Ishikawa (cell line): ENCODE measurements around the gene SLAMF1.
A peak's percentile ranks its signal among the peaks of the same experiment; 100 is the strongest.

Experiments used
- CEBPB ChIP-seq: IDR thresholded peaks from 2 replicates; pipeline ENCODE4 v1.6.1; 2012
- CREB1 ChIP-seq: IDR thresholded peaks from 2 replicates; pipeline ENCODE4 v1.6.1; 2012; ENCODE audit warnings: low read depth
- EGR1 ChIP-seq: IDR thresholded peaks from 2 replicates; pipeline ENCODE4 v1.6.1; 2012
- EP300 ChIP-seq: IDR thresholded peaks from 2 replicates; pipeline ENCODE4 v1.6.1; 2012; ENCODE audit warnings: borderline replicate concordance
- FOXM1 ChIP-seq: IDR thresholded peaks from 2 replicates; pipeline ENCODE4 v1.6.1; 2012; ENCODE audit warnings: low read depth, borderline replicate concordance
- NFIC ChIP-seq: IDR thresholded peaks from 2 replicates; pipeline ENCODE4 v1.6.1; 2012
- RAD21 ChIP-seq: IDR thresholded peaks from 2 replicates; pipeline ENCODE4 v1.6.1; 2012; ENCODE audit warnings: low read depth
- TAF1 ChIP-seq: IDR thresholded peaks from 2 replicates; pipeline ENCODE4 v1.6.1; 2012; ENCODE audit warnings: low read depth, mild to moderate bottlenecking
- TCF12 ChIP-seq: IDR thresholded peaks from 2 replicates; pipeline ENCODE4 v1.6.1; 2012; ENCODE audit warnings: low read depth
- TEAD4 ChIP-seq: IDR thresholded peaks from 2 replicates; pipeline ENCODE4 v1.6.1; 2012
- YY1 ChIP-seq: IDR thresholded peaks from 2 replicates; pipeline ENCODE4 v1.6.1; 2012; ENCODE audit warnings: low read depth
- ZBTB7A ChIP-seq: IDR thresholded peaks from 2 replicates; pipeline ENCODE4 v1.6.1; 2012; ENCODE audit warnings: low read depth
- TF ChIP-seq, protein P1 (sequence below): IDR thresholded peaks from 2 replicates; pipeline ENCODE4 v1.6.1; 2012
- TF ChIP-seq, protein P2 (sequence below): IDR thresholded peaks from 2 replicates; pipeline ENCODE4 v1.6.1; 2012
- TF ChIP-seq, protein P3 (sequence below): IDR thresholded peaks from 2 replicates; pipeline ENCODE4 v1.6.1; 2012; ENCODE audit warnings: low read depth, mild to moderate bottlenecking

Gene SLAMF1

DNA sequence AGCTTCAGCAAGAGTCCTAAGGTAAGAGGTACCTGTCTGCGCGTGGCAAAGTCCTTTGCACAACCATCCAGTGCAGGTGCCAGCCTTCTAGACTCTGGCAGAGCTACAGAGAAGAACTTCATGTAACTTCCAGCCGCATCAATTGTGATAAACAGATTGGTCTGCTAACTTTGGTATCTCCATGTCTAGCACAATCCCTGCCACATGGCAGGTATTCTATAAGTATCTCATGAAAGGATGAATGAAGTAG is 35.0 kb upstream of the SLAMF1 start:
- no peak for TF ChIP-seq ZBTB7A
- no peak for TF ChIP-seq TAF1

DNA sequence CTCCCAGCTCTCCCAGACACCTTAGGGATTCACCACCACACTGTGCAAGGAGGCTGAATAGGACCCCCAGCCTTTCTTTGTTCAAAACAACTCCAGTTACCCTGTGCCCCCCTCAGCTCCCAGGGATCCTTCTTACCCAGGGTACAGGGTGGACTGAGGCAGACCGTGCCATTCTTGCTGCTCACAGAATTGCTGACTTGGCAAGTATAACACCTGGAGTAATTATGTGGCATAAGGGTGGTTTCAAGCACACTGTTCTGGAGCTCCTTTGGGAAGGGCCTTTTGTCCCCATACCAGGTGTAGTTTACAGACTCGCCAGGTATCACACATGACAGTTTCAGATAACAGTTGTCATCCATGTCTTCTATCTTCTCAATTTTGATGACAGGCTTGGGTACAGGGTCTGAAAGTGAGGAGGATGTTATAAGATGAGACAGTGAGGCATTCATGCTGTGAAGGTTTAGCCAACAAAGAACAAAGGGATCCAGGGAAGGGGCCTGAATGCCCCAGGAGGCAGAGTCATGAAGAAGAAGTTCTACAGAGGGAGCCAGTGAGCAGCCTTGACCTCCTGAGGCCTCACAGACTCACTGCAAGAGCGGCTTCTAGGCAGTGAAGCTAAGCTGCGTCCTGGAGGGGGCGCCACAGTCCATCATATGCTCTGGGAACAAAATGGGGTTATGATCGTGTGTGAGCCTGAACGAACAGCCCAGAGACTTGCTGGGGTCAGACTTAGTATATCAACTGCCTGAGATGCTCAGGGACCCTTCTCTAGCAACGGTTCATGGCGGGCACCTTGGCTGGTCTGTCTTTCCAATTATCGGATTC is 34.4 kb upstream of the SLAMF1 start:
- TF ChIP-seq RAD21 (peak; percentile 61), FOXM1 (no peak)

DNA sequence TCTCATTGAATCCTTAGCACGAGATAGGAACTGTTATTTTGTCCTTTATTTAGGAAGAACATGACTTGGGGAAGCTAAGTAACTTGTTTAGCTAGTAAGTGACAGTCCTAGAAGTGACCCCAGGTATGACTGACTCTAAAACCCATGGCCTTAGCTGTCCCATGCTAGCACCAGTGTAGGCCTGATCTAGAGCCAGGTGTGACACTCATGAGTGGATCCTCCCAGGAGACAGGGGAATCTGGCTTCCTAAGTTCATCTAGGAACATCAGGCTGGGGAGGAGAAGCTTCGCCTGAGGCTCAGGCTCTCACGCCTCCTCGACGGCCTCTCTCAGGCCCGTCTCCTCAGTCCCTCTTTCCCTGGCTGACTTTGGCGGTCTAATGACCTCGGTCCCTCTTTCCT is 33.6 kb upstream of the SLAMF1 start:
- no peak for TF ChIP-seq EP300
- TF ChIP-seq TCF12, result no peak
- no peak for TF ChIP-seq ZBTB7A
- no peak for TF ChIP-seq NFIC
- TF ChIP-seq EGR1, result no peak
- no peak for TF ChIP-seq TEAD4
- TF ChIP-seq, protein P1, sequence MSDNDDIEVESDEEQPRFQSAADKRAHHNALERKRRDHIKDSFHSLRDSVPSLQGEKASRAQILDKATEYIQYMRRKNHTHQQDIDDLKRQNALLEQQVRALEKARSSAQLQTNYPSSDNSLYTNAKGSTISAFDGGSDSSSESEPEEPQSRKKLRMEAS, result no peak
- no peak for TF ChIP-seq CREB1
- TF ChIP-seq, protein P2, sequence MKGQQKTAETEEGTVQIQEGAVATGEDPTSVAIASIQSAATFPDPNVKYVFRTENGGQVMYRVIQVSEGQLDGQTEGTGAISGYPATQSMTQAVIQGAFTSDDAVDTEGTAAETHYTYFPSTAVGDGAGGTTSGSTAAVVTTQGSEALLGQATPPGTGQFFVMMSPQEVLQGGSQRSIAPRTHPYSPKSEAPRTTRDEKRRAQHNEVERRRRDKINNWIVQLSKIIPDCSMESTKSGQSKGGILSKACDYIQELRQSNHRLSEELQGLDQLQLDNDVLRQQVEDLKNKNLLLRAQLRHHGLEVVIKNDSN, result no peak
- TF ChIP-seq, protein P3, sequence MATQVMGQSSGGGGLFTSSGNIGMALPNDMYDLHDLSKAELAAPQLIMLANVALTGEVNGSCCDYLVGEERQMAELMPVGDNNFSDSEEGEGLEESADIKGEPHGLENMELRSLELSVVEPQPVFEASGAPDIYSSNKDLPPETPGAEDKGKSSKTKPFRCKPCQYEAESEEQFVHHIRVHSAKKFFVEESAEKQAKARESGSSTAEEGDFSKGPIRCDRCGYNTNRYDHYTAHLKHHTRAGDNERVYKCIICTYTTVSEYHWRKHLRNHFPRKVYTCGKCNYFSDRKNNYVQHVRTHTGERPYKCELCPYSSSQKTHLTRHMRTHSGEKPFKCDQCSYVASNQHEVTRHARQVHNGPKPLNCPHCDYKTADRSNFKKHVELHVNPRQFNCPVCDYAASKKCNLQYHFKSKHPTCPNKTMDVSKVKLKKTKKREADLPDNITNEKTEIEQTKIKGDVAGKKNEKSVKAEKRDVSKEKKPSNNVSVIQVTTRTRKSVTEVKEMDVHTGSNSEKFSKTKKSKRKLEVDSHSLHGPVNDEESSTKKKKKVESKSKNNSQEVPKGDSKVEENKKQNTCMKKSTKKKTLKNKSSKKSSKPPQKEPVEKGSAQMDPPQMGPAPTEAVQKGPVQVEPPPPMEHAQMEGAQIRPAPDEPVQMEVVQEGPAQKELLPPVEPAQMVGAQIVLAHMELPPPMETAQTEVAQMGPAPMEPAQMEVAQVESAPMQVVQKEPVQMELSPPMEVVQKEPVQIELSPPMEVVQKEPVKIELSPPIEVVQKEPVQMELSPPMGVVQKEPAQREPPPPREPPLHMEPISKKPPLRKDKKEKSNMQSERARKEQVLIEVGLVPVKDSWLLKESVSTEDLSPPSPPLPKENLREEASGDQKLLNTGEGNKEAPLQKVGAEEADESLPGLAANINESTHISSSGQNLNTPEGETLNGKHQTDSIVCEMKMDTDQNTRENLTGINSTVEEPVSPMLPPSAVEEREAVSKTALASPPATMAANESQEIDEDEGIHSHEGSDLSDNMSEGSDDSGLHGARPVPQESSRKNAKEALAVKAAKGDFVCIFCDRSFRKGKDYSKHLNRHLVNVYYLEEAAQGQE, result no peak
- no peak for TF ChIP-seq FOXM1
- no peak for TF ChIP-seq TAF1
- TF ChIP-seq CEBPB, result no peak
- TF ChIP-seq RAD21, result no peak
- TF ChIP-seq YY1, result no peak

DNA sequence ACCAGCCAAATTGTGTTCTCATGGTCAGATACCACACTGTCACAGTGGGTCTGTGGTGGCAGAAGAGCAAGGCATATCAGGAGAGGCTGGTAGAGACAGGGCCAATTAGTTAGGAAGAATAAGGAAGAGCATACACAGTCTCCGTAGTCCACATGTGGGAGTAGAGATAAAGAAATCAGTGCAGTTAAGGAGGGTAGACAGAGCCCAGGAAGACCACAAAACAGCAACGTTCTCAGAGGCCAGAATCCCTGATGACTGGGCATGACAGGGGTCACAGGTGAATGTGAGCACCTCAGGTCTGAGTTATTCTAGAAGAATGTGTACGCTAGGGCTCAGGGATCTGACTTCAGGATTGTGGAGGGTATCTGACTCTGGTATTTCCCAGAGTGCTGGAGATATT is 33.0 kb upstream of the SLAMF1 start:
- TF ChIP-seq, protein P3, result no peak
- TF ChIP-seq CEBPB (no peak), TEAD4 (no peak), CREB1 (no peak), YY1 (no peak), TCF12 (no peak)

DNA sequence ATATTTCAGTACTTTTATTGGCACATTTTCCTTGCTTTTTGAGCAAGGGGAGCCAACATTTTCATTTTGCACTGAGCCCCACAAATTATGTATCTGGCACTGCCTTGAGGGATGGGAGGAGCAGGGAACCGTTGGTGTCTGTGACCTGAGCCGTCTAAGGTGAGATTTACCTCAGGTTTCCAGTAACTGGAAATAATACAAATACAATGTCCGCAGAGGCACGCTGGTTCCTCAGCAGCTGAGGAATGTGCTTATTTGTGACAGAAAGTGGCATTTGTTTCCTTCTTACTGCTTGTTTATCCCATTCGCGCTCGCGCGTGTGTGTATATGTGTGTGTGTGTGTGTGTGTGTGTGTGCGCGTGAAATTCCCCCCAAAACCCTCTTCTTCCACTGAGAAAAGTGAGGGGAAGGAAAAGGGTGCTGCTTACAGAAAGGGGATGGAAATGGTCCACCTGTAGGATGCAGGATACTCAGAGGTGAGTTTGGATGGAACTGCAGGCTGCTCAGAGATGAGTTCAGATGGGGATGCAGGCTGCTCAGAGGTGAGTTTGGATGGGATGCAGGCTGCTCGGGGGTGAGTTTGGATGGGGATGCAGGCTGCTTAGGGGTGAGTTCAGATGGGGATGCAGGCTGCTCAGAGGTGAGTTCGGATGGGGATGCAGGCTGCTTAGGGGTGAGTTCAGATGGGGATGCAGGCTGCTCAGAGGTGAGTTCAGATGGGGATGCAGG is 30.2 kb upstream of the SLAMF1 start:
- TF ChIP-seq, protein P3, result no peak
- TF ChIP-seq ZBTB7A (no peak), RAD21 (no peak), FOXM1 (no peak), TAF1 (no peak), CREB1 (no peak), NFIC (no peak), EGR1 (no peak), YY1 (no peak), EP300 (no peak), CEBPB (no peak), TCF12 (no peak), TEAD4 (no peak)
- TF ChIP-seq, protein P1, result no peak
- TF ChIP-seq, protein P2, result no peak
